Inflammatory macrophage (primary cell): ENCODE results near the gene SHC4.
"Not testable (repeated sequence)": the region's sequence is repeated elsewhere in the genome, so short reads cannot be mapped to it uniquely, and the experiment has no call there.

ENCODE experiments used
- DNase-seq, 2 donors: peaks; one replicate each; pipeline ENCODE4 v3.0.0-alpha.2; 2020 to 2022

SHC4 gene

DNA sequence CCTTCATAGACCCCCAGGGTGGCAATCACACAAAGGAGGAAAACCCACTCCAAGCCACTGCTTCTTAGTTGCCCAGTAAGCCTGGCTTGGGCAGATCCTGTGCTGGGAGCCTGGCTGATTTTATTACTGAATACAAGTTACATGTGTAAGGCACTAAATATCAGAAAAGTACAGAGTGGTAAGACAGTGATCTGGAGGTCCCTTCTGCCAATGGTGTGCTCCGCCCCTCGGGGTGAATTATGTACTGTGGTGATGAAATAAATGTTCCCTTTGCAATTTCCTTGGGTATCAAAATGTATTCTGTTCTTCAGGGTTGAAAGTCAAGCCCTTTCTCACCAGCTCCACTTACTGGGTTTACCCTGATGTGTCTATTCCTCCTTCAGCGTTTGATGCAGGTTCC is 47.0 kb downstream of the SHC4 start:
- DNase-seq = no peak

GRCh38 chr15:48915861-48916260 is 47.9 kb downstream of the SHC4 start:
- no peak for DNase-seq

GRCh38 chr15:48914717-48915116 is 49.0 kb downstream of the SHC4 start:
- no peak for DNase-seq

GRCh38 chr15:48913141-48913540 is 50.6 kb downstream of the SHC4 start:
- DNase-seq = no peak

DNA sequence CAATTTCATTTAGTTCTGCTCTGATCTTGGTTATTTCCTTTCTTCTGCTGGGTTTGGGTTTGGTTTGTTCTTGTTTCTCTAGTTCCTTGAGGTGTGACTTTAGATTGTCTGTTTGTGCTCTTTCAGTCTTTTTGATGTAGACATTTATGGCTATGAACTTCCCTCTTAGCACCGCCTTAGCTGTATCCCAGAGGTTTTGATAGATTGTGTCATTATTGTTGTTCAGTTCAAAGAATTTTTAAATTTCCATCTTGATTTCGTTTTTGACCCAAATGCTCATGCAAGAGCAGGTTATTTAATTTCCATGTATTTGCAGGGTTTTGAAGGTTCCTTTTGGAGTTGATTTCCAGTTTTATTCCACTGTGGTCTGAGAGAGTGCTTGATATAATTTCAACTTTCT is 53.2 kb downstream of the SHC4 start:
- not testable (repeated sequence) for DNase-seq

- DNase-seq = not testable (repeated sequence)
These were observed 54.4 kb downstream of the SHC4 start for GRCh38 chr15:48909313-48909712.

- no peak for DNase-seq
These were observed 57.9 kb downstream of the SHC4 start for GRCh38 chr15:48905847-48906246.

GRCh38 chr15:48905216-48905615 is 58.5 kb downstream of the SHC4 start:
- no peak for DNase-seq

DNA sequence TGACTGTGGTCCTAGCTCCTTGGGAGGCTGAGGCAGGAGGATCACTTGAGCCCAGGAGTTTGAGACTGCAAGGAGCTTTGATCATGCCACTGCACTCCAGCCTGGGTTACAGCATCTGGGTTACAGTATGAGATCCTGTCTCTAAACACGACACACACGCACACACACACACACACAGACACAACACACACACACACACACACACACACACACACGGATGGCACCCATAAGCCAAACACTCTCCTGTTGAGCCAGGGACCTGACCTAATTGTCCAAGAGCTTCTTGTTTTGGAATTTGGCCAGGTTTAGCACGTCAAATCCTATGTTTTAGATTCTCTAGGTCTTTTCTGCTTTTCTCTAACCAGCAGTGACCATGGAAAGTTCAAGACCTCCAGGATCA is 59.0 kb downstream of the SHC4 start:
- DNase-seq = no peak

DNA sequence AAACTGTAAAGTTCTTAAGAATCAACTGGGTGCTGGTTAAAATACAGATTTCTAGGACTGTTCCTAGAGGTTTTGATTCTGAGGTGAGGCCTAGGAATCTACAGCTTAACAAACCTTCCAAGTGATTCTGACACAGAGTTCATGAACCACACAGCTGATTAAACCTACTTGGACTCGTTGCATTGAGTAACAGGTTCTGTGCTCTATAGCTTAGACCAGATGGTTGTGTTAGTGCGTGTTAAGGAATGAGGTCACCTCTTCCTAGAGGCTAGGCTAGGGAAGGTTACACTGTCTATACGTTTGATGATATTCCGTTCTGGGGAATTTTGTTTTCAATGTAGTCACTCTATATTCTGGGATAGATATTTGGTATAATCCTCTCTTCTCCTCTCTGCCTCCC is 63.9 kb downstream of the SHC4 start:
- no peak for DNase-seq

- no peak for DNase-seq
These were observed 65.3 kb downstream of the SHC4 start for GRCh38 chr15:48898446-48898845.

- no peak for DNase-seq
These were observed 65.7 kb downstream of the SHC4 start for GRCh38 chr15:48898032-48898431.

- no peak for DNase-seq
These were observed 66.6 kb downstream of the SHC4 start for GRCh38 chr15:48896869-48897814.

DNA sequence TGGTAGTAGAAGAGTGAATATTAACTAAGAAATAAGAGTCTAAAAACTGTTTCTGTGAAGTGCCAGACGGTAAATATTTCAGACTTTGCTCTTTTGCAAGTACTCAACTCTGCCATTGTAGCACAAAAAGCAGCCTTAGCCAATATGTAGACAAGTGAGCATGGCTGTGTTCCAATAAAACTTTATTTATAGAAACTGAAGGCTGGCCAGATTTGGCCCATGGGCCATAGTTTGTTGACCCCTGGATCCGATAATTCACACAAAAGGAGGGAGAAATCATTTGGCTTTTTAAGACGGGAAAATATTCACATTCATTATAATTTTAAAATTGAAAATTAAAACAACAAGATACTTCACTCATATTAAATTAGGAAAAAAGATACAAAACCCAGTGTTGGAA is 70.4 kb downstream of the SHC4 start:
- no peak for DNase-seq

- no peak for DNase-seq
These were observed 72.4 kb downstream of the SHC4 start for GRCh38 chr15:48891232-48891765.

- DNase-seq = no peak
These were observed 73.2 kb downstream of the SHC4 start for GRCh38 chr15:48890375-48890972.

DNA sequence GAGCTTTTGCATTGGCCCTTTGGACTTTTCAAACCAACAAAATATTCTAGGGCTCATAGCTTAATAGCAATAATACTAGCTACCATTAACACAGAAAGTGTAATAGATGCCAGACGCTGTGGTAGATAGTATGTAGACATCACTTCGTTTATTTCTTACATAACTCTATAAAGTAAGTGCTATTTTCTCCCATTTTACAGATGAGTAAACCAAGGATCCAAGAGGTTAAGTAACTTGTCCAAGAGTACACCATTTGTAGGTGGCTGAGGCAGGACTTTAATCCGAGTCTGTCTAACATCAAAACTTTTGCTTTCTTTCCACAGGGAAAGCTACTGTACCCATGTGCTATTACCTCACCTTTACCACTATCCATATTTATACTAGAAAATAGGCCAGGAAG is 73.8 kb downstream of the SHC4 start:
- no peak for DNase-seq

- no peak for DNase-seq
These were observed 74.9 kb downstream of the SHC4 start for GRCh38 chr15:48888836-48889235.

- no peak for DNase-seq
These were observed 75.5 kb downstream of the SHC4 start for GRCh38 chr15:48888191-48888590.

- DNase-seq = no peak
These were observed 76.6 kb downstream of the SHC4 start for GRCh38 chr15:48887144-48887543.

DNA sequence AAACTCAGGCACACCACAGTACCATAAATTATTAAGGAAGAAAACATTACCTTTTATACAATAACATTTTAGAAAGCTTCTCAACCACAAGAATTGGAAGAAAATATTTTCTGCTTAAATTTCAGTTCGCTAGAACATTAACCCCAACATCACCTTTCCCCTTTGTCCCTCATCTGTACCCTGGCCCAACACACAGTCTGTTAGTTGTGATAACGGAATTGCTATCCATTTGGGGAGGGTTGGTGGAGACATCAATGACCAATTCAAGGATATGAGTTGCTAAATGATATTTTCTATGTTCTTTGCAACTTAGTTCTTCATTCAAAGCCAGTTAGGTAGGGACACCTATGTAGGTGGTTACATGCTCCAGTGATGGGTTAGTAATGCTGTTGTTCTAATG is 80.0 kb downstream of the SHC4 start:
- no peak for DNase-seq

DNA sequence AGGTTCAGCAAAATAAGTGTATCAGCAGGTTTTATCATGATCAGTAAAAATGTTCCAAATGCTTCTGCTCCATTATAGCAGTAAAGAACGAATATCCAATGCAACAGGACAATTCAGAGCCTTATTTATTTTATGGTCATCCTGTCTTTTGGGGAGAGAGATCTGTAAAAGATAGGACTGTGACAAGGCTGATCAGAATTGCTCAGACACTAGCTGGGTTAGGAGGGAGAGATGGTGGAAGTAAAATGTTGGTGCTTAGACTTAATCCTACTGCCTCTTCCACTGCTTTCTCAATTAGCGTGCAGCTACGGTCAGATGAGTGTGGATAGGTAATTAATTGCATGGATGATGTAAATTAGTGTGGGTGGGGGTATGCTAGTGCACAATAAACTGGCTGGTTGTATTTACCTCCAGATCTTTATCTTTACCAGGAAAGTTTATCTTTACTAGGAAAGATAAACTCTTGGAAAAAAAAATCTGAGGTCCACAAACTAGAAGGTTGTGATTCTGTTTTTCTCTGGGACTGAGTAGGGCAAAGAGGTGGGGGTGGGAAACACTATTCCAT is 83.6 kb downstream of the SHC4 start:
- no peak for DNase-seq
